ENCODE results near the gene LLGL2.
"Not testable (repeated sequence)": the region's sequence is repeated elsewhere in the genome, so short reads cannot be mapped to it uniquely, and the experiment has no call there.

LLGL2 gene

DNA sequence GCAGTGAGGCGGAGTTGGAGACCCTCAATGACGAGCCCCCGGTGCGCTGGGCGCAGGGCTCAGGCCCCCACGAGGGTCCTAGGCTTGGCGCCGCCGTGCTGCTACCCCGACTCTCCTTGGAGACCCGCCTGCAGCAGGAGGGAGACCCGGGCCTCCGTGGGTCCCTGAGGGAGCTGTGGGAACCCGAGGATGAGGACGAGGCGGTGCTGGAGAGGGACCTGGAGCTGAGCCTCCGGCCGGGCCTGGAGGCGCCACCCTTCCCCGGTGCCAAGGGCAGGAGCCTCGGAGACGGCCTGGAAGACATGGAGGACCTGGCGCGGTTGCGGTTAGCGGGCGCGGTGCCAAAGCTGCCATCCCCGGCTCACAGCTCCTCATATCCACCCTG is 64.4 kb downstream of the LLGL2 start:
- DNase-seq = no peak
- Histone ChIP-seq H3K4me1 (ENCODE audit: control insufficient read depth, insufficient read depth, low read length, poor library complexity, severe bottlenecking) (peaks cover 5% of the 10 kb centered on the region), H3K9me3 (ENCODE audit: control insufficient read depth, low read length) (no peaks in the 10 kb centered on the region), H3K4me3 (ENCODE audit: insufficient read depth, low read depth, low read length, poor library complexity, severe bottlenecking) (no peak overlapping the region), H3K27me3 (replicated peaks; ENCODE audit: control insufficient read depth, insufficient read depth, low read length, poor library complexity, severe bottlenecking) (no peaks in the 10 kb centered on the region), H3K27ac (ENCODE audit: insufficient read depth, low read length, poor library complexity, severe bottlenecking) (peak overlapping the region; percentile 37), H3K36me3 (ENCODE audit: control insufficient read depth, insufficient read depth, low read length) (no peaks in the 10 kb centered on the region)

DNA sequence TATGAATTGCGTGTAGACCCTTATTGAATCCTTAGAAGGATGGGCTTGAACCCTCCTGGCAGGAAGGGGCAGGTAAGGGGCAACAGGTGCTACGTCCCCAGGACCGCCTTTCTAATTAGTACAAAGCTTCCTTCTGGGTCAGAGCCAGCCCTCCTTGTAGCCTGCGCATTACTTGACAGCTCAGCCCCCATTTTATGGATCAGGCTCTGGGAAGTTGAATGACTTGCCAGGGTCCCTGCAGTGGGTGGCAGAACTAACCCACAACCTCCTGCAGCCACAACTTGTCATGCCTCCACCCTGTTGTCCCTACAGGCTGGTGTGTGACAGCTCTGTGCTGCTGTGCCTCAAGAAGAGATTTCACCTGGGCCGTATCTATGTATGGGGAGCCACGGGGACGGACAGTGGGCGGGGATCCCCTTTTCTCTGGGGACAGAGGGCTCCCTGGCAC is 64.8 kb downstream of the LLGL2 start:
- H3K4me3 ChIP-seq (ENCODE audit: insufficient read depth, low read depth, low read length, poor library complexity, severe bottlenecking) = no peak overlapping the region
- peaks cover 5% of the 10 kb centered on the region for H3K4me1 ChIP-seq (ENCODE audit: control insufficient read depth, insufficient read depth, low read length, poor library complexity, severe bottlenecking)
- no peaks in the 10 kb centered on the region for H3K9me3 ChIP-seq (ENCODE audit: control insufficient read depth, low read length)
- H3K36me3 ChIP-seq (ENCODE audit: control insufficient read depth, insufficient read depth, low read length) = no peaks in the 10 kb centered on the region
- no peaks in the 10 kb centered on the region for H3K27me3 ChIP-seq (replicated peaks; ENCODE audit: control insufficient read depth, insufficient read depth, low read length, poor library complexity, severe bottlenecking)
- DNase-seq = no peak
- H3K27ac ChIP-seq (ENCODE audit: insufficient read depth, low read length, poor library complexity, severe bottlenecking) = no peak overlapping the region

DNA sequence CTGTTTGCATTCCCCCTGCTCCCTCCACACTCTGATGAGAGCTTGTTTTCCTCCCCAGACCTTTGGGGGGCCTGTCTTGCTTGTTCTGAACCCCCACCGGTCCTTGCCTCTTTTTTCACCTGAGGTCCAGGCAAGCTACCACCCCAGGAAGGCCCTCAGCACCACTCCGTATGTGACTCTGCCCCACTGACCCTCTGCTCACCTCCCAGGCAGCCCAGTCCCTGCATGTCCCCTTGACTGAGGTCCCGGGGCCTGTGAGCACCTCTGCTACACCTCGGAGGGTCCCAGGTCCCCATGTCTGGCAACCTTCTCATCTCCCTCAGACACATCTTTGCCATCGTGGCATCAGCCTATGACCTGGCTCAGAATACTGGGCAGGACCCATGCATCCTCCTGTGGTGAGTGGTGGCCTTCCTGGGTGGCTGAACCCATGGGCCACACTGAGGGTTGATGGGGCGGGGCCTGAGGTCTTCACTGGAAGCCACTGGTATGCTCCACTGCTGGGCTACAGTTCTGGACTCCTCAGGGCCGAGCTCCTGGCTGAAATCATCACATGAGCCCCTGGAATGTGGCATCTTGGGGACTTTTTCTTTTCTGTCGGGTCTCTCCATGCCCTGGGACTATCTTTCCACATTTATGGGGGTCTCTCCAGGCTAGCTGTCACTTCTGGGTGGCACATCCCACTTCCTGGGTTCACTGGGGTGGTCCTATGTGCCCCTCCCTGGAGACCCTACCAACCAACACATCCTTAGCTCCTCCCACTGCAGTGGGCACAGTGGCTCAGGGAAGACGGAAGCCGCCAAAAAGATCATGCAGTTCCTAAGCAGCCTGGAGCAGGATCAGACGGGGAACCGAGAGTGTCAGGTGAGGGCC is 65.6 kb downstream of the LLGL2 start:
- H3K27me3 ChIP-seq (replicated peaks; ENCODE audit: control insufficient read depth, insufficient read depth, low read length, poor library complexity, severe bottlenecking) = no peaks in the 10 kb centered on the region
- DNase-seq = no peak
- peaks cover 5% of the 10 kb centered on the region for H3K4me1 ChIP-seq (ENCODE audit: control insufficient read depth, insufficient read depth, low read length, poor library complexity, severe bottlenecking)
- H3K9me3 ChIP-seq (ENCODE audit: control insufficient read depth, low read length) = no peaks in the 10 kb centered on the region
- H3K4me3 ChIP-seq (ENCODE audit: insufficient read depth, low read depth, low read length, poor library complexity, severe bottlenecking) = no peak overlapping the region
- H3K27ac ChIP-seq (ENCODE audit: insufficient read depth, low read length, poor library complexity, severe bottlenecking) = no peak overlapping the region
- H3K36me3 ChIP-seq (ENCODE audit: control insufficient read depth, insufficient read depth, low read length) = no peaks in the 10 kb centered on the region

DNA sequence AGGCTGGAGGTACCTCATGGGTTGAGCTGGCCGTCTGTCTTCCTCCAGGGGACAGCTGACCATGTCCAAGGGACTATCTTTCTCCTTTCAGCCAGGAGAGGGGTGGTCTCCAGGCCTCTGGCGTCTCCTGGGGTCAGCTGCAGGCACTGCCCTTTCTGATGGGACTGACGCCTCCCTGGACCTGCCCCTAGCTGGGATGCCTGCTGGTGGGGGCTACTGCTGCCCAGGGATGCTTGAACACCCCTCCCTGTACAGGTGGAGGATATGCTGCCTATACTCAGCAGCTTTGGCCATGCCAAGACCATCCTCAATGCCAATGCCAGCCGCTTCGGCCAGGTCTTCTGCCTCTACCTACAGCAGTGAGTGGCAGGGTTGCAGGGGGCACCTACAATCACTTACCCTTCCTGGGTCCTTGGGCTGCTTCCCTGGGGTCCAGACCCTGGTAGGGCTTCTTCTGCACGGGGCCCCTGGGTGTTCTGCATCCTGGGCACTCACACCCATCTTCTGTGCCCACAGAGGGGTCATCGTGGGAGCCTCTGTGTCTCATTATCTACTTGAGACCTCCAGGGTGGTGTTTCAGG is 66.3 kb downstream of the LLGL2 start:
- Histone ChIP-seq H3K9me3 (ENCODE audit: control insufficient read depth, low read length) (no peaks in the 10 kb centered on the region), H3K4me3 (ENCODE audit: insufficient read depth, low read depth, low read length, poor library complexity, severe bottlenecking) (no peak overlapping the region), H3K27me3 (replicated peaks; ENCODE audit: control insufficient read depth, insufficient read depth, low read length, poor library complexity, severe bottlenecking) (no peaks in the 10 kb centered on the region), H3K36me3 (ENCODE audit: control insufficient read depth, insufficient read depth, low read length) (no peaks in the 10 kb centered on the region), H3K27ac (ENCODE audit: insufficient read depth, low read length, poor library complexity, severe bottlenecking) (no peak overlapping the region), H3K4me1 (ENCODE audit: control insufficient read depth, insufficient read depth, low read length, poor library complexity, severe bottlenecking) (peaks cover 5% of the 10 kb centered on the region)
- no peak for DNase-seq

DNA sequence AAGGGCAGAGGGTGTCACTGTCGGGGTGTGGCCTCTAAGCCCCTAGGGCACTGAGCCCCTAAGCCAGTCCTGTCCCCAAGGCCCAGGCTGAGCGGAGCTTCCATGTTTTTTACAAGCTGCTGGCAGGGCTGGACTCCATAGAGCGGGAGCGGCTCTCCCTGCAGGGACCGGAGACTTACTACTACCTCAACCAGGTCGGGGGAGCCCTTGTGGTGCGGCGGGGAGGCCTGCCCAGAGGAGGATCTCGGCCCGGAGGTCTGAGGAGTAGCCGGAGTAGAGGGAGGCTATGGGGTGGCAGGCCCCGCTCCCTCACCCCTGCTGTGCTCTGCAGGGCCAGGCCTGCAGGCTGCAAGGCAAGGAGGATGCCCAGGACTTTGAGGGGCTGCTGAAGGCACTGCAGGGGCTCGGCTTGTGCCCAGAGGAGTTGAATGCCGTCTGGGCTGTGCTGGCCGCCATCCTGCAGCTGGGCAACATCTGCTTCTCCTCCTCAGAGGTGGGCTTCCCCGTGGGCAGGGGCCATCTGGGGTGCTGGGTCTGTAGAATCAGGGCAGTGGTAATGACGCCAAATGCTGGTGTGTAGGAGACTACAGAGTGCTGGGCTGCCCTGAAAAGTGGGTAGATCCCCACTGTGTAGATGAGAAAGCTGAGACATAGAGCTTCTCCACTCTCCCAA is 67.0 kb downstream of the LLGL2 start:
- Histone ChIP-seq H3K9me3 (ENCODE audit: control insufficient read depth, low read length) (no peaks in the 10 kb centered on the region), H3K4me1 (ENCODE audit: control insufficient read depth, insufficient read depth, low read length, poor library complexity, severe bottlenecking) (peaks cover 5% of the 10 kb centered on the region), H3K27ac (ENCODE audit: insufficient read depth, low read length, poor library complexity, severe bottlenecking) (no peak overlapping the region), H3K36me3 (ENCODE audit: control insufficient read depth, insufficient read depth, low read length) (no peaks in the 10 kb centered on the region), H3K4me3 (ENCODE audit: insufficient read depth, low read depth, low read length, poor library complexity, severe bottlenecking) (no peak overlapping the region), H3K27me3 (replicated peaks; ENCODE audit: control insufficient read depth, insufficient read depth, low read length, poor library complexity, severe bottlenecking) (no peaks in the 10 kb centered on the region)
- no peak for DNase-seq

DNA sequence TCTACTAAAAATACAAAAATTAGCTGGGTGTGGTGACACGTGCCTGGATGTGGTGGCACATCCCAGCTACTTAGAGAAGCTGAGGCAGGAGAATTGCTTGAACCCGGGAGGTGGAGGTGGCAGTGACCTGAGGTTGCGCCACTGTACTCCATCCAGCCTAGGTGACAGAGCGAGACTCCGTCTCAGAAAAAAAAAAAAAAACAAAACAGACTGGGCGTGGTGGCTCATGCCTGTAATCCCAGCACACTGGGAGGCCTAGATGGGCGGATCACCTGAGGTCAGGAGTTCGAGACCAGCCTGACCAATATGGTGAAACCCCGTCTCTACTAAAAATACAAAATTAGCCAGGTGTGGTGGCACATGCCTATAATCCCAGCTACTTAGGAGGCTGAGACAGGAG is 67.9 kb downstream of the LLGL2 start:
- not testable (repeated sequence) for H3K4me1 ChIP-seq (ENCODE audit: control insufficient read depth, insufficient read depth, low read length, poor library complexity, severe bottlenecking); H3K9me3 ChIP-seq (ENCODE audit: control insufficient read depth, low read length); DNase-seq; H3K27me3 ChIP-seq (replicated peaks; ENCODE audit: control insufficient read depth, insufficient read depth, low read length, poor library complexity, severe bottlenecking); H3K27ac ChIP-seq (ENCODE audit: insufficient read depth, low read length, poor library complexity, severe bottlenecking); H3K4me3 ChIP-seq (ENCODE audit: insufficient read depth, low read depth, low read length, poor library complexity, severe bottlenecking); H3K36me3 ChIP-seq (ENCODE audit: control insufficient read depth, insufficient read depth, low read length)

DNA sequence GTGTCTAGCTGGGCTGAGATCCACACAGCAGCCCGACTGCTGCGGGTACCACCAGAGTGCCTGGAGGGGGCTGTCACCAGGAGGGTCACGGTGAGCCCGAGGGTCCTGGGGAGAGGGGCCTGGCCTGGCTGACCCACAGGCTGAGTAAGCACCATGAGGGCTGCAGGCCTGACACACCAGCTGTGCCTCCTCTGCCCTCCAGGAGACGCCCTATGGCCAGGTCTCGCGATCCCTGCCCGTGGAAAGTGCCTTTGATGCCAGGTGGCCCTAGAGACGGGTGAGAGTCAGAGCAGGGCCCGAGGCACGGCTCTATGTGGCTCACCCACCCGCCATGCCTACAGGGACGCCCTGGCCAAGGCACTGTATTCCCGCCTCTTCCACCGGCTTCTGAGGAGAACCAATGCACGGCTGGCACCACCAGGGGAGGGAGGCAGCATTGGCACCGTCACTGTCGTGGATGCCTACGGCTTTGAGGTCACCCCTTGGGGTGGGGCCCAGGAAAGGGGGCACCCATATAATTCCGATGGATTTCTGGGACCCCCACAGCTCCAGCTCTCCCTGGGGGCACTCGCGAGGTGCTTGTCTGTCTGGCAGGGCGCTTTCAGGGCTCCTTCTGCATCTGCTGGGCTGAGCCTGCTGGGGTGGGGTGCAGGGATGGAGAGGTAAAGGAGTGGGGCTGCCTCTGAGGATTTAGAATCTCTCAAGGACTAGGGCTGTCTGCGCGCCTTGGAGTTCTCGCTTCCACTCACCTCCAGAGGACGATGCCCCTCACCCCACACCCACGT is 69.2 kb downstream of the LLGL2 start:
- Histone ChIP-seq H3K4me3 (ENCODE audit: insufficient read depth, low read depth, low read length, poor library complexity, severe bottlenecking) (no peak overlapping the region), H3K36me3 (ENCODE audit: control insufficient read depth, insufficient read depth, low read length) (no peaks in the 10 kb centered on the region), H3K4me1 (ENCODE audit: control insufficient read depth, insufficient read depth, low read length, poor library complexity, severe bottlenecking) (no peaks in the 10 kb centered on the region), H3K27me3 (replicated peaks; ENCODE audit: control insufficient read depth, insufficient read depth, low read length, poor library complexity, severe bottlenecking) (no peaks in the 10 kb centered on the region), H3K9me3 (ENCODE audit: control insufficient read depth, low read length) (no peaks in the 10 kb centered on the region), H3K27ac (ENCODE audit: insufficient read depth, low read length, poor library complexity, severe bottlenecking) (no peak overlapping the region)
- no peak for DNase-seq

DNA sequence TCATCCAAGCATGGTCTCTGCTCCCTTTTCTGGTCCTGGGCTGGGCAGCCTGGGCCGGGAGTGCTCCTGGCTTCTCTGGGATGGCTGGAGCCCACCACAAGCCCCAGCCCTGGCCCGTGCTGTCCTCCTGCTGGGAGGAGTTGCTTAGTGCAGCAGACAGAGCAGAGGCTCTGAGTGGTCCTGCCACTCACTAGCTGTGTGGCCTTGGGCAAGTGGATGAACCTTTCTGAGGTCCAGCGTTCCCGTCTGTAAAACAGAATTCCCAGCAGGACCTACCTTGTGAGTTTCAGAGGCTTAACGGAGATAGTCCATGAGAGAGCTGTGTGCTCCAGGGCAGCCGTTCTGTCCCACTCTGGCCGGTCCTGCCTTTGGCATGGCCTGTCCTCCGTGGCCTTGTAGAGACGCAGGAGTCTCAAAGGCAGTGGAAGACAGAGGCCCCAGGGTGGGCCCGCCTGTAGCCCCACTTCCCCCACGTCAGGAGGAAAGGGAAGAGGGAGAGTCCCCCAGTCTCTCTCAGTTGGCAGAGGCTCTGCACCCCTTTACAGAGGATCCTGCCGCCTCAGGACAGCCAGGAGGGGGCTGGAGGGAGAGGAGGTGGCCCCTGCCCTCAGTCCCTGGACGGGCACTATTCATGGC is 69.9 kb downstream of the LLGL2 start:
- Histone ChIP-seq H3K27ac (ENCODE audit: insufficient read depth, low read length, poor library complexity, severe bottlenecking) (no peak overlapping the region), H3K27me3 (replicated peaks; ENCODE audit: control insufficient read depth, insufficient read depth, low read length, poor library complexity, severe bottlenecking) (no peaks in the 10 kb centered on the region), H3K36me3 (ENCODE audit: control insufficient read depth, insufficient read depth, low read length) (no peaks in the 10 kb centered on the region), H3K4me1 (ENCODE audit: control insufficient read depth, insufficient read depth, low read length, poor library complexity, severe bottlenecking) (no peaks in the 10 kb centered on the region), H3K9me3 (ENCODE audit: control insufficient read depth, low read length) (no peaks in the 10 kb centered on the region), H3K4me3 (ENCODE audit: insufficient read depth, low read depth, low read length, poor library complexity, severe bottlenecking) (no peak overlapping the region)
- no peak for DNase-seq

DNA sequence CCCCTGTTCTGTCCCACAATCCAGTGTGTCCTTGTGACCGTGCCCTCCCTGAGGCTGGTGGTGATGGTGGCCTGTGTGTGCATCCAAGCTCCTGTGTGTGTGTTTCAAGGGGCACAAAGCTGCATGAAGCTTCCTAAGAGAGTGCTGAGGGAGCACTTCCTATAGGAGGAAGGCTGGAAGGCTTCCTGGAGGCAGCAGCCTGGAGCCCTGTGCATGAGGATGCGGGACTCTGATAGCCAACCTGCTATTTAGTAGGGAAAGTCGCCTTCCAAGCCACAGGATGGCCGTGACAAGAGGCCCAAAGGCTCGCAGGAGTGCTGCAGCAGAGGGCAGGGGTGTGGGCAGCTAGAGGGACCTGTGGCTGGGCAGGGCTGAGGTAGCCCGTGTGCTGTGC is 70.4 kb downstream of the LLGL2 start:
- no peak for DNase-seq
- H3K9me3 ChIP-seq (ENCODE audit: control insufficient read depth, low read length) = no peaks in the 10 kb centered on the region
- no peaks in the 10 kb centered on the region for H3K27me3 ChIP-seq (replicated peaks; ENCODE audit: control insufficient read depth, insufficient read depth, low read length, poor library complexity, severe bottlenecking)
- no peak overlapping the region for H3K4me3 ChIP-seq (ENCODE audit: insufficient read depth, low read depth, low read length, poor library complexity, severe bottlenecking)
- H3K4me1 ChIP-seq (ENCODE audit: control insufficient read depth, insufficient read depth, low read length, poor library complexity, severe bottlenecking) = no peaks in the 10 kb centered on the region
- H3K36me3 ChIP-seq (ENCODE audit: control insufficient read depth, insufficient read depth, low read length) = no peaks in the 10 kb centered on the region
- no peak overlapping the region for H3K27ac ChIP-seq (ENCODE audit: insufficient read depth, low read length, poor library complexity, severe bottlenecking)

Measured in effector memory CD4-positive, alpha-beta T cell (primary cell).